Osteocyte (in vitro differentiated cells): ENCODE data around the gene STT3B. TPM values are rescaled to one million over a fixed set of nuclear protein-coding genes. Genes with fewer than 3 reads are reported as not detected.
A peak's percentile ranks its signal among the peaks of the same experiment; 100 is the strongest.

Source experiments
- DNase-seq: peaks from one replicate; pipeline ENCODE4 v3.0.0; 2021; ENCODE audit warnings: mixed read lengths; ENCODE audit not compliant: unreplicated experiment; ENCODE audit errors: extremely low spot score
- H3K27ac Mint-ChIP-seq: one replicate; pipeline ENCODE4 v1.8.0; 2021; ENCODE audit warnings: mild to moderate bottlenecking, mixed read lengths; ENCODE audit not compliant: unreplicated experiment
- H3K27me3 Mint-ChIP-seq: one replicate; pipeline ENCODE4 v1.8.0; 2021; ENCODE audit warnings: mixed read lengths; ENCODE audit not compliant: unreplicated experiment
- H3K36me3 Mint-ChIP-seq: one replicate; pipeline ENCODE4 v1.8.0; 2021; ENCODE audit warnings: mixed read lengths; ENCODE audit not compliant: unreplicated experiment
- H3K4me1 Mint-ChIP-seq: one replicate; pipeline ENCODE4 v1.8.0; 2021; ENCODE audit warnings: mixed read lengths; ENCODE audit not compliant: unreplicated experiment
- H3K4me3 Mint-ChIP-seq: one replicate; pipeline ENCODE4 v1.8.0; 2021; ENCODE audit warnings: mild to moderate bottlenecking, moderate library complexity, mixed read lengths; ENCODE audit not compliant: unreplicated experiment
- H3K9me3 Mint-ChIP-seq: one replicate; pipeline ENCODE4 v1.8.0; 2021; ENCODE audit warnings: mixed read lengths; ENCODE audit not compliant: unreplicated experiment
- long read RNA-seq: library from polyadenylated mRNA; unstranded; transcript quantifications from one replicate; pipeline ENCODE4 v2.0.0, GENCODE V29; 2021
- total RNA-seq: library from RNA; stranded (reverse); gene quantifications from 2 replicates; pipeline ENCODE4 v1.2.1, GENCODE V29; 2021
- TF ChIP-seq, protein P1 (sequence below): fragments of 200-600 bp; sonication (generic); IDR thresholded peaks from 2 replicates; pipeline ENCODE4 v1.5.0; 2021; ENCODE audit warnings: antibody characterized with exemption, mild to moderate bottlenecking, moderate library complexity

STT3B gene
- 98.7 and 111 TPM in 2 replicates for total RNA-seq
- long read RNA-seq, full-length matches to known transcripts, result 2 of 74 reads
- long read RNA-seq, partial matches to known transcripts, result 64 of 74 reads
- long read RNA-seq, other reads (novel, unspliced or antisense), result 8 of 74 reads

DNA sequence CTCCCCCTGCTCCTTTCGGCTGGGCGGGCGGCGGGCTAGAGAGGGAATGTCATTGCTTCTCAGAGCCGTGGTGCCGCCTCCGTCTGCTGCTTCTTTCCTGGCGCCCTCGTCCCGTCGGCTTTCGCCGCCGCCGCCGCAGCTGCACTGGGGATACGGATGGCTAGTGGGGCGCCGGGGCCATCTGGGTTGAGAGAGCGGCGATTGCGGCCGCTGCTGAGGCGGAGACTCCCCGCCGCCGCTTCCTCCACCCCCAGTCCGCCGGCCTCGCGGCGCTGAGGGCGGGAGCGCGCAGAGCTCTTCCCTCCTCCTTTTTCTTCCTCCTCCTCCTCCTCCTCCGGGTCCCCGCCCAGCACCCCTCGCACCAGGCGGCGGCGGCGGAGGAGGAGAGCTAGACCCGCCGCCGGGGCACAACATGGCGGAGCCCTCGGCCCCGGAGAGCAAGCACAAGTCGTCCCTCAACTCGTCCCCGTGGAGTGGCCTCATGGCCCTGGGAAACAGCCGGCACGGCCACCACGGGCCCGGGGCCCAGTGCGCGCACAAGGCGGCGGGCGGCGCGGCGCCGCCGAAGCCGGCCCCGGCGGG lies at the start of gene STT3B:
Gene STT3B (plus strand): TSS at position 339 of the 582 bp plus-strand sequence. CDS start 74 bp downstream, at position 413.
- Mint-ChIP-seq H3K4me1 (peaks cover 22% of the 10 kb centered on the region), H3K27me3 (no peaks in the 10 kb centered on the region), H3K36me3 (no peaks in the 10 kb centered on the region), H3K27ac (peak within 1 kb of the TSS; percentile 99), H3K9me3 (no peaks in the 10 kb centered on the region), H3K4me3 (peak within 1 kb of the TSS; percentile 92)
- TF ChIP-seq, protein P1, sequence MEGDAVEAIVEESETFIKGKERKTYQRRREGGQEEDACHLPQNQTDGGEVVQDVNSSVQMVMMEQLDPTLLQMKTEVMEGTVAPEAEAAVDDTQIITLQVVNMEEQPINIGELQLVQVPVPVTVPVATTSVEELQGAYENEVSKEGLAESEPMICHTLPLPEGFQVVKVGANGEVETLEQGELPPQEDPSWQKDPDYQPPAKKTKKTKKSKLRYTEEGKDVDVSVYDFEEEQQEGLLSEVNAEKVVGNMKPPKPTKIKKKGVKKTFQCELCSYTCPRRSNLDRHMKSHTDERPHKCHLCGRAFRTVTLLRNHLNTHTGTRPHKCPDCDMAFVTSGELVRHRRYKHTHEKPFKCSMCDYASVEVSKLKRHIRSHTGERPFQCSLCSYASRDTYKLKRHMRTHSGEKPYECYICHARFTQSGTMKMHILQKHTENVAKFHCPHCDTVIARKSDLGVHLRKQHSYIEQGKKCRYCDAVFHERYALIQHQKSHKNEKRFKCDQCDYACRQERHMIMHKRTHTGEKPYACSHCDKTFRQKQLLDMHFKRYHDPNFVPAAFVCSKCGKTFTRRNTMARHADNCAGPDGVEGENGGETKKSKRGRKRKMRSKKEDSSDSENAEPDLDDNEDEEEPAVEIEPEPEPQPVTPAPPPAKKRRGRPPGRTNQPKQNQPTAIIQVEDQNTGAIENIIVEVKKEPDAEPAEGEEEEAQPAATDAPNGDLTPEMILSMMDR, result no peak
- DNase-seq, result peak; percentile 91

DNA sequence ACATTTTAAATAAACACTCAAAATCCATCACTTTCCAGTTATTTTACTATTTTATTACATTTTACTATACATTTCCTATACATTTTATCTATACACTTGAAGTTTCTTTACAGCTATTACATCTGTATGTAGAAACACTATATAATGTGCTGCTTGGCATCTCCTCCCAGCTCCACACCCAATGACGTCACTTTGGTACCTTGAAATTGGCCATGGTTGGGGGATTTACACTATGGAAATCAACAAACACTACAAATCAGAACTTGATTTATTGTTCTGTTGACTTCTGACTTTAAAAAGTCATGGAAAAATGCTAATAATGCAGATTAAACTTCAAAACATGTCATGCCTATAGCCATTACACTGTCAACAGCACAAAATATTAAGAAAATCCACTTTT lies 48.9 kb upstream of the STT3B start:
- TF ChIP-seq, protein P1, result no peak
- H3K4me3 Mint-ChIP-seq, result no peak overlapping the region

DNA sequence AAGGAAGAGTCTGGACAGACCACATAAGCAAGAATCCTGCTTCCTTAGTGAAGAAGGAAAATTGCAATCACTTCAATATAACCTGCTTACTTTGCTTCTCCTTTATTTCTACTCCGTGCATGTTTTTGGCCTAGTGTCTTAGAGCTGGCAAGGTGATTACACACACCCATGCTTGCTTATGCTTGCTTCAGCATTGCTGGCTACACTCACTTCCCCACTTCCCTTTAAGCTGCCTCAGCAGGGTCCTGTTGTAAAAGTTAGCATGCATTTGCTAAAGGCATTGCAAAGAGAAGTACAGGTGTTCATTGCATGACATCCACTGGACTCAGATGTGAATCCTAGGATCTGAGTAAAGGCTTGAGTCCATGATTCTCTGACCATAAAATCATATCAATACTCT lies 47.5 kb upstream of the STT3B start:
- Mint-ChIP-seq H3K27ac (no peak overlapping the region), H3K36me3 (no peaks in the 10 kb centered on the region)

More for the DNA sequence above, 48.9 kb upstream of the STT3B start:
- H3K4me1 Mint-ChIP-seq, result no peaks in the 10 kb centered on the region
- no peak overlapping the region for H3K27ac Mint-ChIP-seq
- H3K9me3 Mint-ChIP-seq, result peaks cover 6% of the 10 kb centered on the region
- no peaks in the 10 kb centered on the region for H3K36me3 Mint-ChIP-seq
- DNase-seq, result no peak
- peaks cover 26% of the 10 kb centered on the region for H3K27me3 Mint-ChIP-seq

DNA sequence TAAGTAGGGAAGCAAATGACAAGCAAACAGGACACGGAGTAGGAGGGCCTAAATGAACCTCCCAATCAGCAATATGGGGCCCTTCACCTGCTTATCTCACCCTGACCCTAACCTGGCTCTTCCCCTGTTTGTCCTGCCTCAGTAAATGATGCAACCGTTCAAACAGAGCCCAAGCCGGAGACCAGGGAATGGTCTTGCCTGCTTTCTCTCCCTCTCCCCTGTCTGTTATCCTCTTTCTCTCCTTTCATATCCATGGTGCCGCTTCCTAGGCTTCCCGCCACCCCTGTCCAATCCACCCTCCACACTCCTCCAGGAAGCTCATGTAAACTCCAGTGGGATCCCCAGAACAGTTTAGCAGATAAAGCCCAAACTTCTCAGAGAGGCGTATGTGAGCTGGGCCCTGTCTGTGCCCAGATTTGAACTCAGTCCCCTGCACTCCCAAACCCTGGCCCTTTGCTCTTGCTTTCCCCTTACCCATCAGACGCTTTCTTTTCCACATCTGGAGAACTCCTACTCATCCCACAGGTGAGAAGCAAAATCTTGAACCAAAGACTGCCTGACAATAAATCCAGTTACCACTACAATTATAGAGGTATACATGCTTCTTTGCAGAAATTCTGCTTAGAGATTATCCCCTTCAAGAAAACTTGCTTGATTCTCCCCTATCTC lies 45.7 kb upstream of the STT3B start:
- no peaks in the 10 kb centered on the region for H3K9me3 Mint-ChIP-seq
- H3K27ac Mint-ChIP-seq, result no peak overlapping the region
- H3K4me1 Mint-ChIP-seq, result no peaks in the 10 kb centered on the region
- H3K27me3 Mint-ChIP-seq, result peaks cover 12% of the 10 kb centered on the region
- TF ChIP-seq, protein P1, result no peak
- H3K4me3 Mint-ChIP-seq, result no peak overlapping the region
- DNase-seq, result no peak
- no peaks in the 10 kb centered on the region for H3K36me3 Mint-ChIP-seq

More for the DNA sequence above, 47.5 kb upstream of the STT3B start:
- TF ChIP-seq, protein P1, result no peak
- no peaks in the 10 kb centered on the region for H3K4me1 Mint-ChIP-seq
- no peak overlapping the region for H3K4me3 Mint-ChIP-seq
- peaks cover 6% of the 10 kb centered on the region for H3K9me3 Mint-ChIP-seq
- DNase-seq, result no peak
- peaks cover 20% of the 10 kb centered on the region for H3K27me3 Mint-ChIP-seq

DNA sequence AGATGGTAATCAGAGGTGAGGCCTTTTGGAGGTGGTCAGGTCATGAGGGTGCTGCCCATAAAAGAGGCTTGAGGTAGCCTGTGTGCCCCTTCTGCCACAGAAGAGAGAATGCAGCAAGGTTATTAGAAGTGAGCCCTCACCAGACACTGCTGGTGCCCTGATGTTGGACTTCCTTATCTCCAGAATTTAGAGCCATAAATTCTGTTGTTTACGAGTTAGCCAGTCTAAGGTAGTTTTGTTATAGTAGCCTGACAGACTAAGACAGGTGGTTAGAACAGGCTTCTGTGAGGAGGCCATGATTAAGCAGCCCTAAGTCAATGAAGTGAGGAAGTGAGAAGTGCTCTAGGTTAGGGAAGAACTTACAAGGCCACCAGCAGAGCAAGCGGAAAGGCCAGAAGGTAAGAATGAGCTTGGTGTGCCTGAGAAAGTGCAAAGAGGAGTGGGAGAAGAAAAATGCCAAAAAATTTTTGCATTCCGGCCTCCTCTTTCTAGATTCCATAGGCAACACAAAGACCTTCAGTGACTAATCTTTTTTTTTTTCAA lies 44.2 kb upstream of the STT3B start:
- Mint-ChIP-seq H3K4me3 (no peak overlapping the region), H3K27me3 (peaks cover 7% of the 10 kb centered on the region), H3K4me1 (no peaks in the 10 kb centered on the region), H3K27ac (no peak overlapping the region), H3K9me3 (peaks cover 3% of the 10 kb centered on the region), H3K36me3 (no peaks in the 10 kb centered on the region)
- DNase-seq, result no peak
- TF ChIP-seq, protein P1, result no peak
